HG03342 (cell line): ENCODE measurements around the gene UGT3A2.

Experiments
- ATAC-seq: cut with Tn5 transposase; IDR thresholded peaks from one replicate; pipeline ENCODE4 v1.9.1; 2021; ENCODE audit warnings: mild to moderate bottlenecking, moderate library complexity; ENCODE audit not compliant: unreplicated experiment

The UGT3A2 gene

GRCh38 chr5:36009698-36010097, 57.0 kb downstream of the UGT3A2 start:
- ATAC-seq = no peak

GRCh38 chr5:36007366-36007765, 59.3 kb downstream of the UGT3A2 start:
- no peak for ATAC-seq

- ATAC-seq = no peak
Observed at GRCh38 chr5:36006163-36006562, 60.5 kb downstream of the UGT3A2 start.

GRCh38 chr5:36001032-36001431, 65.7 kb downstream of the UGT3A2 start:
- ATAC-seq = no peak

GRCh38 chr5:35999547-35999946, 67.1 kb downstream of the UGT3A2 start:
- no peak for ATAC-seq

- no peak for ATAC-seq
Observed at GRCh38 chr5:35996076-35996475, 70.6 kb downstream of the UGT3A2 start.

- ATAC-seq = no peak
Observed at GRCh38 chr5:35990941-35991611, 75.6 kb downstream of the UGT3A2 start, which contains the start of gene UGT3A1. Gene UGT3A1 (minus strand): TSS chr5:35991390. CDS start chr5:35991240, 150 bp downstream.

- ATAC-seq = no peak
Observed at GRCh38 chr5:35990520-35990919, 76.2 kb downstream of the UGT3A2 start.

GRCh38 chr5:35988529-35988928, 78.2 kb downstream of the UGT3A2 start:
- no peak for ATAC-seq

- no peak for ATAC-seq
Observed at GRCh38 chr5:35987776-35988175, 78.9 kb downstream of the UGT3A2 start.
